Stimulated activated naive CD8-positive, alpha-beta T cell treated with anti-CD3 and anti-CD28 coated beads, Interleukin-15, Interleukin-2, amounts not matched to agents 100 U/mL and 50 U/mL, for 24 hours (primary cell): ENCODE data around the gene UBE2B.

Experiments used
- ATAC-seq: fragments of 150-1000 bp; cut with Tn5 transposase; one replicate; pipeline ENCODE4 v1.10.0; 2021
- DNase-seq: peaks from one replicate; pipeline ENCODE4 v3.0.0; 2021

Gene UBE2B

GRCh38 chr5:134437847-134438581 is 66.6 kb downstream of the UBE2B start:
- no peak for DNase-seq
- ATAC-seq, result no peak

GRCh38 chr5:134438721-134439123 is 67.4 kb downstream of the UBE2B start:
- ATAC-seq, result no peak
- DNase-seq, result no peak

- DNase-seq (no peak), ATAC-seq (no peak)
Observed at GRCh38 chr5:134439210-134439654, 67.9 kb downstream of the UBE2B start.

GRCh38 chr5:134440201-134440755 is 68.9 kb downstream of the UBE2B start:
- ATAC-seq (no peak), DNase-seq (no peak)
